Choroid plexus epithelial cell (primary cell): ENCODE measurements around the gene TNFRSF17.

Source experiments
- DNase-seq: peaks from one replicate; pipeline ENCODE4 v3.0.0-alpha.2; 2010; ENCODE audit warnings: low read depth
- H3K4me3 ChIP-seq: 2 replicates; pipeline ENCODE4 v1.5.1; 2011; ENCODE audit warnings: low read depth, mild to moderate bottlenecking, control low read depth, low read length, moderate library complexity
- TF ChIP-seq, protein P1 (sequence below): conservative IDR thresholded peaks from 2 replicates; pipeline ENCODE4 v1.5.1; 2011; ENCODE audit warnings: low read depth, mild to moderate bottlenecking, control low read depth, inconsistent platforms, low read length, moderate library complexity

Gene TNFRSF17

DNA sequence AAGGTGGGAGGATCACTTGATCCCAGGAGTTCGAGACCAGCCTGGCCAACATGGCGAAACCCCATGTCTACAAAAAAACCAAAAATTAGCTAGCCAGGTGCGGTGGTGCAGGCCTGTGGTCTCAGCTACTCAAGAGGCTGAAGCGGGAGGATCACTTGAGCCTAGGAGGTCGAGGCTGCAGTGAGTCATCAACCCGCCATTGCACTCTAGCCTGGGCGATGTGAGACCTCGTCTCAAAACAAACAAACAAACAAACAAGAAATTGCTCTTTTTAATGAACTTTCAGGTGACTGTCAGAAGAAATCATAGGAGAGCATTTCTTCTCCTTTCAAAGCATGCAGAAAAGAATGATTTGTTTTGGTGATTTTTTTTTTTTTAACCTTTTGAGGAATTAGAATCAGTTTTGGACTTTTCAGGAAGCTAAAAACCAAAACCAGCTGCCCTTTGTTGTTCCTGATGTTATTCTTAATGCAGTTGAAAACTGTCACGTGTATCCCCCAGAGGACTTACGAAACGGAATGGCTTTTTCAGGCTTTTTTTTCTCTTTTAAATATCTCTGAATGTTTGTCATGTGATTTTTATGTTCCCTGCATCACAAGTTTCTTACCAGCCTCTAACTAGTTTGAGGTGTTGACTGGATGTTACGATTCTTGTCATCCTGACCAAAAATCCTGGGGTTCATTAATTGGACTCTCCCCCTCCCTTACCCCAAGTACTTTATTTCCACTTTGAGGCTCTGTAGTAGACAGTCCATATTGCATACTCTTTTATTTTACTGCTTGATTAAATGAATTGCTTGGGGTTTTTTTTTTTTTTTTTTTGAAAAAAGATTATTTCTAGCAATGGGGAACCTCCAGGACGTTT, 45.6 kb downstream of the TNFRSF17 start:
- H3K4me3 ChIP-seq, result no peak overlapping the region
- peak; percentile 56 for DNase-seq
- TF ChIP-seq, protein P1, sequence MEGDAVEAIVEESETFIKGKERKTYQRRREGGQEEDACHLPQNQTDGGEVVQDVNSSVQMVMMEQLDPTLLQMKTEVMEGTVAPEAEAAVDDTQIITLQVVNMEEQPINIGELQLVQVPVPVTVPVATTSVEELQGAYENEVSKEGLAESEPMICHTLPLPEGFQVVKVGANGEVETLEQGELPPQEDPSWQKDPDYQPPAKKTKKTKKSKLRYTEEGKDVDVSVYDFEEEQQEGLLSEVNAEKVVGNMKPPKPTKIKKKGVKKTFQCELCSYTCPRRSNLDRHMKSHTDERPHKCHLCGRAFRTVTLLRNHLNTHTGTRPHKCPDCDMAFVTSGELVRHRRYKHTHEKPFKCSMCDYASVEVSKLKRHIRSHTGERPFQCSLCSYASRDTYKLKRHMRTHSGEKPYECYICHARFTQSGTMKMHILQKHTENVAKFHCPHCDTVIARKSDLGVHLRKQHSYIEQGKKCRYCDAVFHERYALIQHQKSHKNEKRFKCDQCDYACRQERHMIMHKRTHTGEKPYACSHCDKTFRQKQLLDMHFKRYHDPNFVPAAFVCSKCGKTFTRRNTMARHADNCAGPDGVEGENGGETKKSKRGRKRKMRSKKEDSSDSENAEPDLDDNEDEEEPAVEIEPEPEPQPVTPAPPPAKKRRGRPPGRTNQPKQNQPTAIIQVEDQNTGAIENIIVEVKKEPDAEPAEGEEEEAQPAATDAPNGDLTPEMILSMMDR, result no peak

DNA sequence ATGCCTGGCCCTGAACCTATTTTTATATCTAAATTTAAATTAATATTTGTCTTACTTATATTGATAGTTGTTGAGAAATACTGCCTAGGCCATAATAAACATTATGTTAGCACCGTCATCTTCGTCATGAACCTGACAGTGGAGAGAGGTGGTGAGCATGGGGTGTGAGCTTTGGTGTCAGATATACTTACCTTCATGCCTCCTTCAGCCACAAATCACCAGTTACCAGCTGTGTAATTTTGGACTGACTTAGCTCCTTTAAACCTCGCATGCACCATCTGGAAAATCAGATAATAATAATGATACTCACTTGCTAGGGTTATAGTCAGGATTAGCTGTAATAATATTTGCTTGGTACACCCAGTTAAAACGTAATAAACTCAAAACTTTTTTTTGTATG, 46.6 kb downstream of the TNFRSF17 start:
- DNase-seq, result no peak
- no peak overlapping the region for H3K4me3 ChIP-seq
- TF ChIP-seq, protein P1, result no peak

DNA sequence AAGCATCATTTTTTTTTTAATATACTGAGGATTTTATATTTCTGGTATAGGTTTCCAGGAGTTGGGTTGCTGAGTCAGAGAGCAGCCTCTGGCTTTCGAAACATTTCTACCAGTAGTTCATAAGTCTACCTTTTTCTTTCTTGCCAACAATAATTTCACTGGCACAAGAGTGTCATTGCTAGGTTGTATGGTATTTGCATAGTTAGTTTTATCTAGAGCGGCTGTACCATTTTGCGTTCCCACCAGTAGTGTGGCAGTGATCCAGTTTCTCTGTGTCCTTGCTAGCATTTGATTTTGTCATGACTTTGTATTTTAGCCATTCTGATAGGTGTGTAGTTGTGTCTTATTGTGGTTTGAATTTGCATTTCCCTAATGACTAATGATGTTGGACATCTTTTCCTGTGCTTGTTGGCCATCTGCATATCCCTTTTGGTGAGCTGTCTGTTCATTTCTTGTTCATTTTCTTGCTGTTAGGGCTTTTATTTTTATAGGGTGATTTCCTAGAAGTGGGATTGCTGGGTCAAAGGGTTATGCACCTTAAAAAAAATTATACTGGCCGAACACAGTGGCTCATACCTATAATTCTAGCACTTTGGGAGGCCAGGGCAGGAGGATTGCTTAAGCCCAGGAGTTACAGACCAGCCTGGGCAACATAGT, 51.4 kb downstream of the TNFRSF17 start:
- TF ChIP-seq, protein P1, result no peak
- H3K4me3 ChIP-seq, result no peak overlapping the region
- peak; percentile 56 for DNase-seq

DNA sequence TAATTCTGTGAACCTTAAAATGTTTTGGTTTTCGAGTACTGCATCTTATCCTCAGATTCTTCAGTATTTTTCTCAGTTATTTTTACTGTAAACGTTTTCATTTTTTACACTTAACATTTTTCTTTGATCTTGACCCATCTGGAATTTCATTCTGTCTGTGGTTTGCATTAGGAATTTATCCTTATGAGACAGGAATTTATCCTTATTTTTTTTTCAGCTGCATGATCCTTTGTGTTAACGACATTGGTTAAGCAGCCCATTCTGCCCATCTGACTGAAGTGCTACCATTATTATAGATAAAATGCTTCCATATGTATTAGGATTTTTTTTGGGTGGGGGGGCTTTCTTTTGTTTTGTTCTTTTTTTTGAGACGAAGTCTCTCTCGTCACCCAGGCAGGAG, 52.5 kb downstream of the TNFRSF17 start:
- TF ChIP-seq, protein P1, result no peak
- no peak overlapping the region for H3K4me3 ChIP-seq
- DNase-seq, result peak; percentile 82
